GM12878 (cell line): ENCODE results near the gene SRPK2. TPM values are rescaled to one million over a fixed set of nuclear protein-coding genes. Genes with fewer than 3 reads are reported as not detected.

Source experiments
- ATAC-seq: fragments of 200-7000 bp; cut with Tn5 transposase; 3 replicates; pipeline ENCODE4 v1.9.1; 2020; ENCODE audit warnings: mild to moderate bottlenecking, moderate library complexity
- BruUV-seq: library from RNA; stranded (reverse); fragments of 400-500 nt; replicated peaks from 2 replicates; lab custom pipeline; 2021; lab: Mats Ljungman, UMichigan
- CTCF ChIA-PET: fragments of 300-600 bp; sonication (Branson Sonifier 250); formaldehyde crosslinking; extraction: SDS; loops from one replicate; lab custom pipeline; 2021; ENCODE audit warnings: inconsistent platforms; lab: Yijun Ruan, JAX
- POLR2A ChIA-PET: fragments of 350-600 bp; formaldehyde crosslinking; extraction: SDS; loops from one replicate; lab custom pipeline; 2021; ENCODE audit warnings: inconsistent platforms; lab: Charles Lee
- RAD21 ChIA-PET: fragments of 300-600 bp; sonication (Branson Sonifier 250); formaldehyde crosslinking; loops from one replicate; lab custom pipeline; 2023; ENCODE audit warnings: antibody characterized with exemption; ENCODE audit not compliant: unreplicated experiment; lab: Charles Lee
- SMC1A ChIA-PET: fragments of 300-600 bp; sonication (Branson Sonifier 250); formaldehyde crosslinking; loops from one replicate; lab custom pipeline; 2023; ENCODE audit not compliant: unreplicated experiment, uncharacterized antibody; lab: Charles Lee
- DNase-seq: peaks from one replicate; pipeline ENCODE4 v3.0.0-alpha.2; 2011; ENCODE audit warnings: low read depth, low spot score
- FAIRE-seq: peaks from 3 replicates; lab custom pipeline; 2011; peaks lifted over from hg19 to GRCh38; lab: Jason Lieb, UNC
- H2AFZ ChIP-seq: 2 replicates; pipeline ENCODE4 v1.6.0; 2011; ENCODE audit warnings: low read depth, low read length, control low read depth; ENCODE audit not compliant: control insufficient read depth
- H3K27ac ChIP-seq: 2 replicates; pipeline ENCODE4 v1.5.1; 2011; ENCODE audit warnings: control low read depth; ENCODE audit not compliant: control insufficient read depth, insufficient read depth
- H3K27me3 ChIP-seq, 2 experiments: replicated peaks in 1 of 2; 2 replicates each; pipeline versions ENCODE4 v1.6.0 to v1.6.1; 2011; ENCODE audit warnings: low read length in 1 of 2; ENCODE audit not compliant: control insufficient read depth in 2 of 2, insufficient read depth in 2 of 2
- H3K36me3 ChIP-seq, 2 experiments: 2 replicates each; pipeline ENCODE4 v1.5.1; 2011; ENCODE audit warnings: low read length in 1 of 2; ENCODE audit not compliant: control insufficient read depth in 2 of 2, insufficient read depth in 2 of 2
- H3K4me1 ChIP-seq: 2 replicates; pipeline ENCODE4 v1.6.1; 2011; ENCODE audit warnings: mild to moderate bottlenecking, low read length, moderate library complexity, mixed read lengths; ENCODE audit not compliant: control insufficient read depth, insufficient read depth
- H3K4me2 ChIP-seq: 2 replicates; pipeline ENCODE4 v1.6.0; 2011; ENCODE audit warnings: control low read depth; ENCODE audit not compliant: control insufficient read depth, insufficient read depth
- H3K4me3 ChIP-seq: fragments of 200-600 bp; sonication (generic); 2 replicates; pipeline ENCODE4 v1.5.1; 2016
- H3K79me2 ChIP-seq: 2 replicates; pipeline ENCODE4 v1.6.0; 2011; ENCODE audit warnings: low read length; ENCODE audit not compliant: control insufficient read depth, insufficient read depth
- H3K9ac ChIP-seq: 2 replicates; pipeline ENCODE4 v1.8.0; 2011; ENCODE audit warnings: low read length, control low read depth, mixed read lengths; ENCODE audit not compliant: control insufficient read depth, insufficient read depth
- H3K9me3 ChIP-seq: replicated peaks from 3 replicates; pipeline ENCODE4 v1.5.1; 2011; ENCODE audit warnings: mild to moderate bottlenecking, low read length; ENCODE audit not compliant: control insufficient read depth, insufficient read depth
- H4K20me1 ChIP-seq: 2 replicates; pipeline ENCODE4 v1.6.0; 2011; ENCODE audit not compliant: control insufficient read depth, insufficient read depth
- ETV6 ChIP-seq, 2 experiments: fragments of 450-650 bp in 1 of 2; IDR thresholded peaks in 1 of 2; conservative IDR thresholded peaks in 1 of 2; 2 replicates each; pipeline ENCODE4 v1.6.1; 2014; ENCODE audit warnings: antibody characterized with exemption in 1 of 2, borderline replicate concordance in 1 of 2, low read depth in 1 of 2, mild to moderate bottlenecking in 1 of 2, moderate library complexity in 1 of 2
- MTA2 ChIP-seq: fragments of 450-650 bp; IDR thresholded peaks from 2 replicates; pipeline ENCODE4 v1.6.1; 2016; ENCODE audit warnings: low read depth, mild to moderate bottlenecking, moderate library complexity
- NFIC ChIP-seq: IDR thresholded peaks from 2 replicates; pipeline ENCODE4 v1.6.1; 2012; ENCODE audit warnings: low read depth, mild to moderate bottlenecking, inconsistent platforms, low read length, moderate library complexity
- SREBF2 ChIP-seq: IDR thresholded peaks from 2 replicates; pipeline ENCODE4 v1.6.1; 2012; ENCODE audit warnings: mild to moderate bottlenecking, low read length
- WGBS: methylation state at CpG from one replicate; pipeline ENCODE4 v1.1.6; 2016; ENCODE audit warnings: low lambda C conversion rate; ENCODE audit not compliant: insufficient replicate concordance, insufficient coverage; ENCODE audit errors: missing lambda C conversion rate; 5-methylcytosine and 5-hydroxymethylcytosine counted together
- in situ Hi-C: fragments of 300-500 bp; cut with MboI; formaldehyde crosslinking; loops from 9 replicates; pipeline ENCODE4 v1.14.3; 2018; ENCODE audit warnings: mixed read lengths
- intact Hi-C: fragments of 100-400 bp; cut with micrococcal nuclease; formaldehyde crosslinking; loops from one replicate; pipeline ENCODE4 v1.14.2; 2022; ENCODE audit not compliant: unreplicated experiment
- polyA plus RNA-seq, 11 experiments: library from polyadenylated mRNA; depleted of rRNA in 4 of 11; unstranded in 6 of 11; stranded (reverse) in 5 of 11; fragments of >200 nt; fragmentation: Nextera tagmentation in 4 of 11; fragmentation: Illumina TruSeq in 1 of 11; extraction: Ambion mirVana in 4 of 11; extraction: Trizol in 1 of 11; gene quantifications; 1 replicate in 1 of 11; 2 replicates in 10 of 11; pipeline versions ENCODE4 v1.2.1 to v1.2.3, GENCODE V29; 2011 to 2016; ENCODE audit warnings: inconsistent platforms in 2 of 11, missing spikeins in 2 of 11, low read depth in 1 of 11
- total RNA-seq, 4 experiments: library from RNA; depleted of rRNA in 3 of 4; stranded (reverse); fragments of >200 nt in 3 of 4; fragmentation: Illumina TruSeq in 1 of 4; extraction: Trizol in 1 of 4; gene quantifications; 2 replicates each; pipeline versions ENCODE4 v1.2.1 to v1.2.3, GENCODE V29; 2013 to 2021
- TF ChIP-seq, protein P1 (sequence below): fragments of 450-650 bp; IDR thresholded peaks from 2 replicates; pipeline ENCODE4 v1.6.1; 2017; ENCODE audit warnings: mild to moderate bottlenecking, moderate library complexity

Gene SRPK2
- total and polyA plus RNA-seq, 10 of the 15 experiments (the other 5 are each of a cell fraction or from before 2014, with no cell fraction given): 13.2 to 32.8 (median 24.5) TPM

DNA sequence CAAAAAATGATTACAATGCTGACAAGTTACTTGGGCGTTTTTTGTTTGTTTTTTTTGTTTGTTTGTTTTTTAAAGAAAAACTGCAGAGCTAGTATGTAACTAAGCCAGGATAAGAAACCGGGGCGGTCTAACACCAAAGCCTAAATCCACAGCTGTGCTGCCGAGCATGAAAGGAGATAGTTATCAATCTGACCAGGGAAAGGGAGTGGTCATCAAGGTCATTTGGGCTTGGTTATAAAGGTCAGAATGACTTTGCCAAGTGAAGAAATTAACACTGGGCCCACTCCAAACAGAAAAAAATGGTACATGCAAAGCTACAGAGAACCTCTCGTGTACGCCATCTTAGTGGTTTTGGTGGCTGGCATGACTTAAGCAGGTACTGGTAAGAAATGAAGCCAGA lies 104.7 kb downstream of the SRPK2 start:
- 80% methylated on average over 6 of the region's 6 CpGs for WGBS
- Histone ChIP-seq H3K27ac (no peak overlapping the region), H4K20me1 (no peaks in the 10 kb centered on the region), H3K4me2 (no peak overlapping the region), H3K36me3 (no peaks in the 10 kb centered on the region), H3K9ac (no peak overlapping the region), H3K4me1 (no peaks in the 10 kb centered on the region), H3K9me3 (no peaks in the 10 kb centered on the region), H3K4me3 (no peak overlapping the region), H3K27me3 (no peaks in the 10 kb centered on the region), H2AFZ (no peak overlapping the region), H3K79me2 (no peaks in the 10 kb centered on the region)
- CTCF ChIA-PET: interaction anchor here (0.9 to 2.0 kb wide), 4 partner anchors 14 to 35 kb away, joined by 3 to 5 read pairs (median 3); no protein-coding TSS in a partner anchor
- TF ChIP-seq NFIC (no peak), SREBF2 (no peak), ETV6 (conservative IDR thresholded peaks at IDR 0.05 in 1 of 2, IDR thresholded peaks at IDR 0.05 in 1 of 2; ENCODE audit: borderline replicate concordance in 1 of 2, low read depth in 1 of 2) (no peak), MTA2 (no peak)
- TF ChIP-seq, protein P1, sequence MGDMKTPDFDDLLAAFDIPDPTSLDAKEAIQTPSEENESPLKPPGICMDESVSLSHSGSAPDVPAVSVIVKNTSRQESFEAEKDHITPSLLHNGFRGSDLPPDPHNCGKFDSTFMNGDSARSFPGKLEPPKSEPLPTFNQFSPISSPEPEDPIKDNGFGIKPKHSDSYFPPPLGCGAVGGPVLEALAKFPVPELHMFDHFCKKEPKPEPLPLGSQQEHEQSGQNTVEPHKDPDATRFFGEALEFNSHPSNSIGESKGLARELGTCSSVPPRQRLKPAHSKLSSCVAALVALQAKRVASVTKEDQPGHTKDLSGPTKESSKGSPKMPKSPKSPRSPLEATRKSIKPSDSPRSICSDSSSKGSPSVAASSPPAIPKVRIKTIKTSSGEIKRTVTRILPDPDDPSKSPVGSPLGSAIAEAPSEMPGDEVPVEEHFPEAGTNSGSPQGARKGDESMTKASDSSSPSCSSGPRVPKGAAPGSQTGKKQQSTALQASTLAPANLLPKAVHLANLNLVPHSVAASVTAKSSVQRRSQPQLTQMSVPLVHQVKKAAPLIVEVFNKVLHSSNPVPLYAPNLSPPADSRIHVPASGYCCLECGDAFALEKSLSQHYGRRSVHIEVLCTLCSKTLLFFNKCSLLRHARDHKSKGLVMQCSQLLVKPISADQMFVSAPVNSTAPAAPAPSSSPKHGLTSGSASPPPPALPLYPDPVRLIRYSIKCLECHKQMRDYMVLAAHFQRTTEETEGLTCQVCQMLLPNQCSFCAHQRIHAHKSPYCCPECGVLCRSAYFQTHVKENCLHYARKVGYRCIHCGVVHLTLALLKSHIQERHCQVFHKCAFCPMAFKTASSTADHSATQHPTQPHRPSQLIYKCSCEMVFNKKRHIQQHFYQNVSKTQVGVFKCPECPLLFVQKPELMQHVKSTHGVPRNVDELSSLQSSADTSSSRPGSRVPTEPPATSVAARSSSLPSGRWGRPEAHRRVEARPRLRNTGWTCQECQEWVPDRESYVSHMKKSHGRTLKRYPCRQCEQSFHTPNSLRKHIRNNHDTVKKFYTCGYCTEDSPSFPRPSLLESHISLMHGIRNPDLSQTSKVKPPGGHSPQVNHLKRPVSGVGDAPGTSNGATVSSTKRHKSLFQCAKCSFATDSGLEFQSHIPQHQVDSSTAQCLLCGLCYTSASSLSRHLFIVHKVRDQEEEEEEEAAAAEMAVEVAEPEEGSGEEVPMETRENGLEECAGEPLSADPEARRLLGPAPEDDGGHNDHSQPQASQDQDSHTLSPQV: no peak
- DNase-seq (no peak), ATAC-seq (no peak), FAIRE-seq (no peak)
- in situ Hi-C loops (no loop called here), intact Hi-C loops (no loop called here)
- SMC1A ChIA-PET: interaction anchor here (0.8 to 2.6 kb wide), 9 partner anchors 9 to 103 kb away, joined by 3 to 25 read pairs (median 5); no protein-coding TSS in a partner anchor
- POLR2A ChIA-PET: interaction anchor here (0.6 to 1.5 kb wide), 8 partner anchors 10 to 129 kb away, joined by 3 to 6 read pairs (median 3); no protein-coding TSS in a partner anchor
- BruUV-seq: no TSS peak
- RAD21 ChIA-PET: interaction anchor here (0.6 to 1.2 kb wide), 4 partner anchors 13 to 73 kb away, joined by 3 to 4 read pairs (median 3); no protein-coding TSS in a partner anchor
